Spinal cord (tissue), 10 donors: Measurements from ENCODE around the gene DSEL. TPM values are rescaled to one million over a fixed set of nuclear protein-coding genes. Genes with fewer than 3 reads are reported as not detected.
A peak's percentile ranks its signal among the peaks of the same experiment; 100 is the strongest.

Experiments used
- DNase-seq, 6 donors: peaks; one replicate each; pipeline versions ENCODE4 v3.0.0 to v3.0.0-alpha.2; 2013 to 2015; ENCODE audit warnings: low spot score in 6 of 6, low read depth in 4 of 6
- H3K27ac ChIP-seq: one replicate; pipeline ENCODE4 v1.5.1; 2013; ENCODE audit warnings: low read depth, low read length, control low read depth
- H3K27me3 ChIP-seq: one replicate; pipeline ENCODE4 v1.6.1; 2013; ENCODE audit warnings: low read length; ENCODE audit not compliant: control insufficient read depth, insufficient read depth
- H3K36me3 ChIP-seq: one replicate; pipeline ENCODE4 v1.6.1; 2013; ENCODE audit warnings: low read length; ENCODE audit not compliant: control insufficient read depth, insufficient read depth
- H3K4me1 ChIP-seq: one replicate; pipeline ENCODE4 v1.6.1; 2013; ENCODE audit warnings: low read length; ENCODE audit not compliant: control insufficient read depth, insufficient read depth
- H3K4me3 ChIP-seq: one replicate; pipeline ENCODE4 v1.5.1; 2013; ENCODE audit warnings: low read depth, low read length, control low read depth
- H3K9me3 ChIP-seq: one replicate; pipeline ENCODE4 v1.6.1; 2013; ENCODE audit warnings: low read length; ENCODE audit not compliant: control insufficient read depth, insufficient read depth
- WGBS: methylation state at CpG from one replicate; pipeline ENCODE4 v1.1.5; 2013; ENCODE audit warnings: missing lambda C conversion rate; ENCODE audit not compliant: insufficient coverage; 5-methylcytosine and 5-hydroxymethylcytosine counted together
- long read RNA-seq, 4 donors: transcript quantifications; one replicate each; lab custom pipeline, GENCODE V29; 2026
- polyA plus RNA-seq, 2 donors: library from polyadenylated mRNA; unstranded; fragments of 120-200 nt; gene quantifications; one replicate each; pipeline ENCODE4 v1.2.1, GENCODE V29; 2013; ENCODE audit not compliant: insufficient read length in 2 of 2
- total RNA-seq, 2 donors: library from RNA; depleted of rRNA in 1 of 2; stranded (reverse); fragments of 120-200 nt in 1 of 2; fragments of >200 nt in 1 of 2; gene quantifications; one replicate each; pipeline versions ENCODE4 v1.2.3 to v1.2.4, GENCODE V29; 2013 to 2014
- donor health status: healthy.

The DSEL gene
- total RNA-seq (10 to 100 TPM; 45.3 to 55.4 TPM), polyA plus RNA-seq (10 to 100 TPM; 17.4 to 21.2 TPM)
- long read RNA-seq, donor 1, full-length matches to known transcripts: 6 of 6 reads
- long read RNA-seq, donor 1, partial matches to known transcripts: 0 of 6 reads
- long read RNA-seq, donor 1, other reads (novel, unspliced or antisense): 0 of 6 reads
- long read RNA-seq, donor 2, full-length matches to known transcripts: 6 of 6 reads
- long read RNA-seq, donor 2, partial matches to known transcripts: 0 of 6 reads
- long read RNA-seq, donor 2, other reads (novel, unspliced or antisense): 0 of 6 reads
- long read RNA-seq, donor 3, full-length matches to known transcripts: 3 of 3 reads
- long read RNA-seq, donor 3, partial matches to known transcripts: 0 of 3 reads
- long read RNA-seq, donor 3, other reads (novel, unspliced or antisense): 0 of 3 reads
- long read RNA-seq, donor 4, full-length matches to known transcripts: 5 of 5 reads
- long read RNA-seq, donor 4, partial matches to known transcripts: 0 of 5 reads
- long read RNA-seq, donor 4, other reads (novel, unspliced or antisense): 0 of 5 reads

DNA sequence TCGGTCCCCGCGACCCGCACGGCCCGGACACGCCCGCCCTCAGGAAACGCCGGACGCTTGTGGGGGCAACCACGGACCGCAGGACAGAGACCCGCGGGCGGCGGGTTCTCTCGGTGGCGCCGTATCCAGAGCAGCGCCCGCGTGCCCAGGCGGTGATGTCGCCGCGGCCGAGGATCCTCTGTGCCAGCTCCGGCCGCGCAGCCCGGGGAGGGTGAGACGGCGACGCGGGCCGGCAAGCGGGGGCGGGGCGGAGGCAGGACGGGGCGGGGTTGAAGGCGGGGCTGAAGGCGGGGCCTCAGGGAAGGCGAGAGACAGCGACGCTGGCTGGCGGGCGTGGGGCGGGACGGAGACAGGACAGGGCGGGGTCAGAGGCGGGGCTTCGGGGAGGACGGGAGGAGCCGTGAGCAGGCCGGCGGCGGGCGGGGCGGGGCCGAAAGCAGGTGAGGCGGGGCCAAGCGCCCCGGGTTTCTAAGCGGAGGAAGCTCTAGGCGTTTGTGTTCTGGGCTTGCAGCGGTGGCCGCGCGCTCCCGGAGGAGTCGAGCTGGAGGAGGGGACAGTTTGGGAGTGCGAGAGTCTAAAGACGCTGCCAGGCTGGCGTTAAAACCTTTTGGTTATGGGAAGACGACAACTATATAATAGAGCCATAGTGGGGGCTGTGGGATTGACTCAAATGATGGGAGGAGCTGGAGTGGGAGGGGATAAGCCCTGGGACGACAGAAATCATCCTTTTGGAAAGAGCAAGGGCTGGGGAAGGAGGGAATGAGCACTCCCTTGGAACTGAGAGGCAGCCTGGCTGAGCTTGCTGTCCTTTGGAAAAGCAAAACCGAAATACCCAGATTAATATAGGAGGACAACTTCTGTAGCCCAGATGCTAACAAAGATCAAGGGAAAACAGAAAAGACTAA, at the start of gene DSEL:
DSEL (minus strand) TSS at position 182 of the 905 bp plus-strand sequence. CDS start 2,112 bp downstream, outside the sequence.
- DNase-seq: peak; percentile 86 to 99 (median 94)
- Histone ChIP-seq H3K36me3 (no peaks in the 10 kb centered on the region), H3K4me1 (peaks cover 5% of the 10 kb centered on the region), H3K4me3 (peak within 1 kb of the TSS; percentile 90), H3K9me3 (no peaks in the 10 kb centered on the region), H3K27ac (peak within 1 kb of the TSS; percentile 89), H3K27me3 (no peaks in the 10 kb centered on the region)
- under 1% methylated on average over 78 of the region's 79 CpGs for WGBS

DNA sequence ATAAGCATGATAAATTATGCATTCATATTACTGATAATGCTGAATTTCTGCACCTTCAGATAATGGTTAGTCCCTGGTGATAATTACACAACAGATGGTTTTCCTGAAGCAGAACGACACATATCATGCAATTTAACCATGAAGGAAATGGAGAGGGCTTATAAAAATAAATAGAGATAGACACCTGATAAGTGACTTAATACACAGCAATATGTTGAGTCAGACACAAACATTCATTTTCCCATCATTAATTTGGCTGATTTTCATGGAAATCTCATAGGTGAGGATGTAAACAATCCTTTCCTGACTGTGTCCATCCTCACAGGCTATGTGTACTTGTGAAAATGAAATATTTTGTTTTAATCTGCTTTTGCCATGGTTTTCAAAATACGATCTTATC, 36.9 kb upstream of the DSEL start:
- Histone ChIP-seq H3K4me1 (no peaks in the 10 kb centered on the region), H3K36me3 (no peaks in the 10 kb centered on the region), H3K27me3 (no peaks in the 10 kb centered on the region), H3K27ac (no peak overlapping the region), H3K9me3 (no peaks in the 10 kb centered on the region), H3K4me3 (no peak overlapping the region)
- no peak for DNase-seq
- no CpG with 5 or more reads among the region's 2 CpGs for WGBS

DNA sequence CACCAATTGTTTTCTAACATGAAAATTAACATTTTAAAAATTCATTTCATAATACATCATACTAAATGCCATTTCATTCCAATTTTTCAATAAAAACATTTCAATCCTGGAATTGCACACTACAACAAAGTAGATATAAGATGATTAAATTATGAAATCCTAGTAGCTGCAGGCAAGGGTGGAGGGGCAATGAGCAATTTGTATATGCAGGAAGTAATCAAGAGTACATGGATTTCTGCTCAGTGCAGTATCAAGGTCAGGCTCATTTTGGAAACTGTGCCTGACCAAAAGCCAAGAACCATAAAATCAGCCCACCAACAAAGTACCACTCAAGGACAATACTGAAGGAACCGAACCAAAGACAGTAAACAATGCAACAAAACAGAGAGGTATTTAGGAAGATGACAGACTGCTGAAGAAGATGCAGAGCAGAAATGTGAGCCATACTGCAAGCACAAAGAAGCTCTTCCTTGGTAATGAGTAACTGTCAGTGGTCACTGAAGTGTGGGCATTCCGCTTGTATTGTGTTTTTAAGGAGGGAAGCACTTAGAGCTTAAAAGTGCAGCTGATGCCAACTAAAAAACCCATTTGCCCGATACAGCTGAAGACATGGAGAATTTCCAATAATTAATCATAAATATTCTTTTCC, 34.5 kb upstream of the DSEL start:
- Histone ChIP-seq H3K27ac (no peak overlapping the region), H3K9me3 (no peaks in the 10 kb centered on the region), H3K36me3 (no peaks in the 10 kb centered on the region), H3K27me3 (no peaks in the 10 kb centered on the region), H3K4me1 (no peaks in the 10 kb centered on the region), H3K4me3 (no peak overlapping the region)
- no peak for DNase-seq
- no CpG with 5 or more reads among the region's 3 CpGs for WGBS

DNA sequence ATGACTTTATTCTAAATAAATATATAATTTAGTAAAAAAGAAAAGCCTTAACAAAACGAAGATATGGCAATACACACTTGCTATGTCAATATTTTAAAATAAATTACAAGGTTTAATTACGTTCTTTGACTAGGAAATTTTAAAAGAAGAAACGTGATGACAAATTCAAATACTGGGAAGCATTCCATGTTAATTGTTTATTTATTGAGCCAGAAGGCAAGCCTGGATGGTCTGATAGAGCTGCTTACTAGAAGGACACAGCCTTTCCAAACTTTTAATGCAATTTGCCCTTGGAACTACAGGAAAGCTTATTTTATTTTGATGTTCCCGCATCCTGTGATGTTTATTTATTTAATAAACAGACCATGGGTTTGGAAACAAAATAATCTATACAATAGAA, 33.4 kb upstream of the DSEL start:
- peak in 1 of 6 donors; percentile 9 for DNase-seq
- H3K4me1 ChIP-seq: no peaks in the 10 kb centered on the region
- H3K27ac ChIP-seq: no peak overlapping the region
- no CpG with 5 or more reads among the region's 4 CpGs for WGBS
- H3K27me3 ChIP-seq: no peaks in the 10 kb centered on the region
- no peaks in the 10 kb centered on the region for H3K36me3 ChIP-seq
- no peaks in the 10 kb centered on the region for H3K9me3 ChIP-seq
- no peak overlapping the region for H3K4me3 ChIP-seq

DNA sequence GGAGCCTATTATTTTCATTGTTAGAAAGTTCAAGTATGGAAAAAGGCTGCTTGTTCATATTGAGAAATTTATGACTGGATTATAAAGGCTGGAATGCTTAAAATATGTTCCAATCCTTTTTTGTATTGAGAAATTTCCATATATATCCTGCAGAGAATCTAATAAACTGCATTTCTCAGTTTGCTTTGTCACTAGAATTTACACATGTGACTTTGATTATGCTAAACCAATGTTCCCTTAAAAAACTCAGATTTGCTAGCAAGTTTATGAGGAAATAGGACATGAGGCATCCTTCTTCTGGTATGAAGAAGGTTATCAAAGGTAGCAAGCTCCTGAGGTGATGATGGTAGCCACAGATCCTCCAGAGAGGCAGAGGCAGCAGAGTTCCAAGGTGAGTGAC, 29.2 kb upstream of the DSEL start:
- Histone ChIP-seq H3K9me3 (no peaks in the 10 kb centered on the region), H3K36me3 (no peaks in the 10 kb centered on the region), H3K27ac (no peak overlapping the region), H3K4me1 (no peaks in the 10 kb centered on the region), H3K27me3 (no peaks in the 10 kb centered on the region), H3K4me3 (no peak overlapping the region)
- no peak for DNase-seq

DNA sequence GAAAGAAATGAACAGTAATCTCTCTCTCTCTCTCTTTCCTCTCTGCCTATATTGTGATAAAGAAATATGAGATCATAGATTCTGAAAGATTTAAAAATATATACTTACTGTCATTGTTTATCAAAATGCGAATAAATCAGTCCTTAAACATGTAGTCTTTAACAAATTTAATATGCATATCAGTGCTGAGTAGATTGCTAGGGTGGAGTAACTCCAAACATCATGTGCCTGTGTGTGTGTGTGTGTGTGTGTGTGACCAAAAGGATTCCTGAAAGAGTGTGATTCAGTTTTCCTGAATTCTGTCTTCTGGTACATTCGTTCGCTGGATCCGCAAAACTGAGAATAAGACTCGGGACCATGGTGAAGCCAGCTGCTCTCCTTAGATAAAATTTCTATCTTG, 24.0 kb upstream of the DSEL start:
- Histone ChIP-seq H3K27me3 (no peaks in the 10 kb centered on the region), H3K36me3 (no peaks in the 10 kb centered on the region), H3K4me3 (no peak overlapping the region), H3K4me1 (no peaks in the 10 kb centered on the region), H3K9me3 (no peaks in the 10 kb centered on the region), H3K27ac (no peak overlapping the region)
- DNase-seq: no peak
- no CpG with 5 or more reads among the region's 5 CpGs for WGBS

DNA sequence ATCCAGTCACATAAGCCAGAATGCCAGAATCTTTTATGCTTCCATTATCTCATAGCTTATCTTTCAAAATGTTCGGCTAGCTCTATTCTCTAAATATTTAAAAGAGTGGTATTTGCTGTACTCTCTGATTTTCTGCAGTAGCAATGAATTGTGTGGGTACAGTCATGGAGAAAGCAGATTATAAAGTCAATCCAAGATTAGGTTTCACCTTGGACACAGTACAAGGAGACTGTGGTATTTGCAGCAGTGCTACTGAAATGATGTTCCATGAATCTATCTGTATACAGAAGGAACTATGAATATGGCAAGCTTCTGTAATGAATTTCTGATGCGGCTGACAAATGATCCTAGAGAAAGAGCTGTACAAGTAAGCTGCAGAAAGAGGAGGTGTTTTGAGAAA, 15.4 kb upstream of the DSEL start:
- DNase-seq: no peak
- no CpG with 5 or more reads among the region's 2 CpGs for WGBS
- Histone ChIP-seq H3K4me1 (no peaks in the 10 kb centered on the region), H3K9me3 (peaks cover 1% of the 10 kb centered on the region), H3K4me3 (no peak overlapping the region), H3K27ac (no peak overlapping the region), H3K27me3 (no peaks in the 10 kb centered on the region), H3K36me3 (no peaks in the 10 kb centered on the region)

DNA sequence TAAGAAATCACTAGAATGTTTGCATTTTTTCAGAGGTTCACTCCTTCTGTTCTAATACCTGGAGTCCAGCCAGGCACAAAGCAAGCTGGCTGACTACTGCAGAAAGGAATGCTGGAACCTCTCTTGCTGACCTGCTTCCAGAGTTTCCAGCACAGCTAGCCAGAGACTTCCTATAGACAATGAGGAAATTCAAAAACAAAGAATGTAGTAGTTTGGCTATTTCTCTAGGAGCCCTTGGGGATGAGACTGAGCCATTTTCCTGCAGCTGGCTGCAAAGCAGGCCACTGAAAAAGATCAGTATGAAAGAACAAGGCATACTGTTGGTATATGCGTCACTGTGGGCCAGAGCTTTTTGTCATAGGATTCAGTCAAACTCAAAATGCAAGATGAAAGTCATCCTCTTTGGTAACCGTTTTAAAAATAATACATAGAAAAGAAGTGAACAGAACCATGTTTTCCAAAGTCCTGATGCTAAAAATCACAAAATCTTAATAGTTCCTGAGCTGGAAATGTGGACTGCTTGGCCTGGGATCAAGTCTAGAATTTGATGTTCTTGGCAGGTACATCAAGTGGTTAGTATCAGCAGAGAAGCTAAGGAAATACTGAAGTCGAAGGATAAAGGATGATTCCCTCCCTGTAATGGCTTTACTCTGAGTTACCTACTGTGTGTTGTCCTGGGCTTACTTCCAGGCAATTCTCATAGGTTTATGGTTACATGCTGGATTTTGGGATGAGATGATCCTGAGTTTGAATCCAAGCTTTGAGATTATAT, 9.0 kb upstream of the DSEL start:
- no peaks in the 10 kb centered on the region for H3K27me3 ChIP-seq
- H3K4me3 ChIP-seq: no peak overlapping the region
- WGBS: 60% methylated on average over 1 of the region's 3 CpGs
- peak overlapping the region; percentile 79 for H3K27ac ChIP-seq
- no peaks in the 10 kb centered on the region for H3K36me3 ChIP-seq
- peak in 2 of 6 donors; percentile 58 to 86 for DNase-seq
- peaks cover 1% of the 10 kb centered on the region for H3K9me3 ChIP-seq
- H3K4me1 ChIP-seq: peaks cover 3% of the 10 kb centered on the region
